GM12878 (cell line): ENCODE data around the gene DYNLT4. TPM values are rescaled to one million over a fixed set of nuclear protein-coding genes. Genes with fewer than 3 reads are reported as not detected.

Source experiments
- ATAC-seq: fragments of 200-7000 bp; cut with Tn5 transposase; 3 replicates; pipeline ENCODE4 v1.9.1; 2020; ENCODE audit warnings: mild to moderate bottlenecking, moderate library complexity
- BruUV-seq: library from RNA; stranded (reverse); fragments of 400-500 nt; replicated peaks from 2 replicates; lab custom pipeline; 2021; lab: Mats Ljungman, UMichigan
- CTCF ChIA-PET: fragments of 300-600 bp; sonication (Branson Sonifier 250); formaldehyde crosslinking; extraction: SDS; loops from one replicate; lab custom pipeline; 2021; ENCODE audit warnings: inconsistent platforms; lab: Yijun Ruan, JAX
- POLR2A ChIA-PET: fragments of 350-600 bp; formaldehyde crosslinking; extraction: SDS; loops from one replicate; lab custom pipeline; 2021; ENCODE audit warnings: inconsistent platforms; lab: Charles Lee
- RAD21 ChIA-PET: fragments of 300-600 bp; sonication (Branson Sonifier 250); formaldehyde crosslinking; loops from one replicate; lab custom pipeline; 2023; ENCODE audit warnings: antibody characterized with exemption; ENCODE audit not compliant: unreplicated experiment; lab: Charles Lee
- SMC1A ChIA-PET: fragments of 300-600 bp; sonication (Branson Sonifier 250); formaldehyde crosslinking; loops from one replicate; lab custom pipeline; 2023; ENCODE audit not compliant: unreplicated experiment, uncharacterized antibody; lab: Charles Lee
- DNase-seq: peaks from one replicate; pipeline ENCODE4 v3.0.0-alpha.2; 2011; ENCODE audit warnings: low read depth, low spot score
- FAIRE-seq: peaks from 3 replicates; lab custom pipeline; 2011; peaks lifted over from hg19 to GRCh38; lab: Jason Lieb, UNC
- H2AFZ ChIP-seq: 2 replicates; pipeline ENCODE4 v1.6.0; 2011; ENCODE audit warnings: low read depth, low read length, control low read depth; ENCODE audit not compliant: control insufficient read depth
- H3K27ac ChIP-seq: 2 replicates; pipeline ENCODE4 v1.5.1; 2011; ENCODE audit warnings: control low read depth; ENCODE audit not compliant: control insufficient read depth, insufficient read depth
- H3K27me3 ChIP-seq, 2 experiments: replicated peaks in 1 of 2; 2 replicates each; pipeline versions ENCODE4 v1.6.0 to v1.6.1; 2011; ENCODE audit warnings: low read length in 1 of 2; ENCODE audit not compliant: control insufficient read depth in 2 of 2, insufficient read depth in 2 of 2
- H3K36me3 ChIP-seq, 2 experiments: 2 replicates each; pipeline ENCODE4 v1.5.1; 2011; ENCODE audit warnings: low read length in 1 of 2; ENCODE audit not compliant: control insufficient read depth in 2 of 2, insufficient read depth in 2 of 2
- H3K4me1 ChIP-seq: 2 replicates; pipeline ENCODE4 v1.6.1; 2011; ENCODE audit warnings: mild to moderate bottlenecking, low read length, moderate library complexity, mixed read lengths; ENCODE audit not compliant: control insufficient read depth, insufficient read depth
- H3K4me2 ChIP-seq: 2 replicates; pipeline ENCODE4 v1.6.0; 2011; ENCODE audit warnings: control low read depth; ENCODE audit not compliant: control insufficient read depth, insufficient read depth
- H3K4me3 ChIP-seq: fragments of 200-600 bp; sonication (generic); 2 replicates; pipeline ENCODE4 v1.5.1; 2016
- H3K79me2 ChIP-seq: 2 replicates; pipeline ENCODE4 v1.6.0; 2011; ENCODE audit warnings: low read length; ENCODE audit not compliant: control insufficient read depth, insufficient read depth
- H3K9ac ChIP-seq: 2 replicates; pipeline ENCODE4 v1.8.0; 2011; ENCODE audit warnings: low read length, control low read depth, mixed read lengths; ENCODE audit not compliant: control insufficient read depth, insufficient read depth
- H3K9me3 ChIP-seq: replicated peaks from 3 replicates; pipeline ENCODE4 v1.5.1; 2011; ENCODE audit warnings: mild to moderate bottlenecking, low read length; ENCODE audit not compliant: control insufficient read depth, insufficient read depth
- H4K20me1 ChIP-seq: 2 replicates; pipeline ENCODE4 v1.6.0; 2011; ENCODE audit not compliant: control insufficient read depth, insufficient read depth
- ATF2 ChIP-seq: IDR thresholded peaks from 2 replicates; pipeline ENCODE4 v1.6.1; 2012; ENCODE audit warnings: low read length, inconsistent platforms
- E2F4 ChIP-seq: IDR thresholded peaks from 2 replicates; pipeline ENCODE4 v1.6.1; 2012; ENCODE audit warnings: low read depth, low read length, improper control_type of control experiment
- EED ChIP-seq: sonication (generic); IDR thresholded peaks from 2 replicates; pipeline ENCODE4 v1.6.1; 2016; ENCODE audit warnings: antibody characterized with exemption, low read depth
- ELK1 ChIP-seq: IDR thresholded peaks from 2 replicates; pipeline ENCODE4 v1.6.1; 2012; ENCODE audit warnings: low read depth, low read length, improper control_type of control experiment
- ETV6 ChIP-seq, 2 experiments: fragments of 450-650 bp in 1 of 2; IDR thresholded peaks in 1 of 2; conservative IDR thresholded peaks in 1 of 2; 2 replicates each; pipeline ENCODE4 v1.6.1; 2014; ENCODE audit warnings: antibody characterized with exemption in 1 of 2, borderline replicate concordance in 1 of 2, low read depth in 1 of 2, mild to moderate bottlenecking in 1 of 2, moderate library complexity in 1 of 2
- KAT2A ChIP-seq: conservative IDR thresholded peaks from 2 replicates; pipeline ENCODE4 v1.6.1; 2011; ENCODE audit warnings: low read depth, low read length; ENCODE audit not compliant: control insufficient read depth
- MEF2B ChIP-seq: fragments of 450-650 bp; IDR thresholded peaks from 2 replicates; pipeline ENCODE4 v1.6.1; 2018; ENCODE audit warnings: mild to moderate bottlenecking, moderate library complexity; ENCODE audit not compliant: partially characterized antibody, poor library complexity, severe bottlenecking
- NR2C1 ChIP-seq: fragments of 450-650 bp; IDR thresholded peaks from 2 replicates; pipeline ENCODE4 v1.6.1; 2017; ENCODE audit warnings: antibody characterized with exemption, mild to moderate bottlenecking, moderate library complexity
- POLR2AphosphoS2 ChIP-seq: IDR thresholded peaks from 2 replicates; pipeline ENCODE4 v1.6.1; 2011; ENCODE audit warnings: low read depth, mild to moderate bottlenecking, low read length, improper control_type of control experiment, moderate library complexity
- RUNX3 ChIP-seq: IDR thresholded peaks from 2 replicates; pipeline ENCODE4 v1.6.1; 2012; ENCODE audit warnings: low read length, inconsistent platforms
- SMC3 ChIP-seq: IDR thresholded peaks from 2 replicates; pipeline ENCODE4 v1.6.1; 2011; ENCODE audit warnings: low read length, improper control_type of control experiment, borderline replicate concordance
- SPI1 ChIP-seq: IDR thresholded peaks from 2 replicates; pipeline ENCODE4 v1.6.1; 2011; ENCODE audit warnings: low read depth, mild to moderate bottlenecking, low read length, moderate library complexity, borderline replicate concordance; ENCODE audit not compliant: insufficient read depth
- SREBF2 ChIP-seq: IDR thresholded peaks from 2 replicates; pipeline ENCODE4 v1.6.1; 2012; ENCODE audit warnings: mild to moderate bottlenecking, low read length
- TARDBP ChIP-seq: IDR thresholded peaks from 2 replicates; pipeline ENCODE4 v1.6.1; 2016; ENCODE audit warnings: borderline replicate concordance
- ZBTB40 ChIP-seq: fragments of 450-650 bp; IDR thresholded peaks from 2 replicates; pipeline ENCODE4 v1.6.1; 2016; ENCODE audit warnings: mild to moderate bottlenecking, moderate library complexity, borderline replicate concordance
- ZNF622 ChIP-seq: fragments of 450-650 bp; IDR thresholded peaks from 2 replicates; pipeline ENCODE4 v1.6.1; 2017; ENCODE audit warnings: mild to moderate bottlenecking, inconsistent platforms
- WGBS: methylation state at CpG from one replicate; pipeline ENCODE4 v1.1.6; 2016; ENCODE audit warnings: low lambda C conversion rate; ENCODE audit not compliant: insufficient replicate concordance, insufficient coverage; ENCODE audit errors: missing lambda C conversion rate; 5-methylcytosine and 5-hydroxymethylcytosine counted together
- in situ Hi-C: fragments of 300-500 bp; cut with MboI; formaldehyde crosslinking; loops from 9 replicates; pipeline ENCODE4 v1.14.3; 2018; ENCODE audit warnings: mixed read lengths
- intact Hi-C: fragments of 100-400 bp; cut with micrococcal nuclease; formaldehyde crosslinking; loops from one replicate; pipeline ENCODE4 v1.14.2; 2022; ENCODE audit not compliant: unreplicated experiment
- polyA plus RNA-seq, 11 experiments: library from polyadenylated mRNA; depleted of rRNA in 4 of 11; unstranded in 6 of 11; stranded (reverse) in 5 of 11; fragments of >200 nt; fragmentation: Nextera tagmentation in 4 of 11; fragmentation: Illumina TruSeq in 1 of 11; extraction: Ambion mirVana in 4 of 11; extraction: Trizol in 1 of 11; gene quantifications; 1 replicate in 1 of 11; 2 replicates in 10 of 11; pipeline versions ENCODE4 v1.2.1 to v1.2.3, GENCODE V29; 2011 to 2016; ENCODE audit warnings: inconsistent platforms in 2 of 11, missing spikeins in 2 of 11, low read depth in 1 of 11
- total RNA-seq, 4 experiments: library from RNA; depleted of rRNA in 3 of 4; stranded (reverse); fragments of >200 nt in 3 of 4; fragmentation: Illumina TruSeq in 1 of 4; extraction: Trizol in 1 of 4; gene quantifications; 2 replicates each; pipeline versions ENCODE4 v1.2.1 to v1.2.3, GENCODE V29; 2013 to 2021

DYNLT4 gene
- total and polyA plus RNA-seq, 10 of the 15 experiments (the other 5 are each of a cell fraction or from before 2014, with no cell fraction given) = 0.23 to 0.28 TPM; not detected in 8

- Histone ChIP-seq H3K27ac (no peak overlapping the region), H3K79me2 (no peaks in the 10 kb centered on the region), H3K36me3 (no peaks in the 10 kb centered on the region), H3K9ac (no peak overlapping the region), H3K4me2 (no peak overlapping the region), H2AFZ (no peak overlapping the region), H3K9me3 (no peaks in the 10 kb centered on the region), H3K27me3 (no peaks in the 10 kb centered on the region; a peak in 1 of 4 replicates), H3K4me1 (no peaks in the 10 kb centered on the region), H3K4me3 (no peak overlapping the region), H4K20me1 (no peaks in the 10 kb centered on the region)
- ATAC-seq (no peak), FAIRE-seq (no peak), DNase-seq (no peak)
- in situ Hi-C loops (no loop called here), intact Hi-C loops (no loop called here)
- ChIA-PET POLR2A (interaction anchor here (1.3 kb wide), 1 partner anchor 18 kb away, joined by 3 read pairs; no protein-coding TSS in a partner anchor), SMC1A (interaction anchor here (1.0 kb wide), 1 partner anchor 121 kb away, joined by 3 read pairs; no protein-coding TSS in a partner anchor), RAD21 (no interaction called here), CTCF (interaction anchor here (2.3 to 2.9 kb wide), 2 partner anchors 8 to 183 kb away, joined by 6 to 14 read pairs; partner anchors contain the start of gene HECTD3)
- WGBS = 73% methylated on average over 21 of the region's 21 CpGs
- BruUV-seq = no TSS peak
- TF ChIP-seq RUNX3 (no peak), MEF2B (no peak), ETV6 (conservative IDR thresholded peaks at IDR 0.05 in 1 of 2, IDR thresholded peaks at IDR 0.05 in 1 of 2; ENCODE audit: borderline replicate concordance in 1 of 2, low read depth in 1 of 2) (no peak), SPI1 (no peak), NR2C1 (no peak), ZBTB40 (no peak), SMC3 (no peak), E2F4 (no peak), EED (no peak), KAT2A (no peak), ZNF622 (no peak), ELK1 (no peak), SREBF2 (no peak), ATF2 (no peak), TARDBP (no peak), POLR2AphosphoS2 (no peak)
Measured at GRCh38 chr1:44828003-44828651, 21.0 kb upstream of the DYNLT4 start.
